Upper lobe of right lung (tissue), 1 donor: ENCODE data around the gene PRR16. TPM values are rescaled to one million over a fixed set of nuclear protein-coding genes. Genes with fewer than 3 reads are reported as not detected.

Experiments
- ATAC-seq: fragments of 200-7000 bp; cut with Tn5 transposase; one replicate; pipeline ENCODE4 v1.9.1; 2020; ENCODE audit warnings: mild to moderate bottlenecking, moderate library complexity
- DNase-seq: peaks from one replicate; pipeline ENCODE4 v3.0.0-alpha.2; 2020
- H3K27ac ChIP-seq: fragments of 200-600 bp; one replicate; pipeline ENCODE4 v1.8.0; 2022
- H3K27me3 ChIP-seq: fragments of 200-600 bp; one replicate; pipeline ENCODE4 v1.8.0; 2022; ENCODE audit warnings: mild to moderate bottlenecking
- H3K36me3 ChIP-seq: fragments of 200-600 bp; one replicate; pipeline ENCODE4 v1.8.0; 2022
- H3K4me1 ChIP-seq: fragments of 200-600 bp; one replicate; pipeline ENCODE4 v1.8.0; 2022
- H3K4me3 ChIP-seq: fragments of 200-600 bp; one replicate; pipeline ENCODE4 v1.8.0; 2022; ENCODE audit warnings: mild to moderate bottlenecking
- H3K9me3 ChIP-seq: fragments of 200-600 bp; one replicate; pipeline ENCODE4 v1.8.0; 2022
- CTCF ChIP-seq: fragments of 200-600 bp; IDR thresholded peaks from one replicate; pipeline ENCODE4 v1.8.0; 2022; ENCODE audit warnings: antibody characterized with exemption
- intact Hi-C: fragments of 100-400 bp; cut with DNase I; formaldehyde crosslinking; loops from one replicate; pipeline ENCODE4 v1.11.0; 2022
- total RNA-seq: library from RNA; stranded (reverse); fragmentation: NEBNext Ultra II Directional; extraction: Animal tissue kit (Norgen Biotek cat#: 25700); gene quantifications from one replicate; pipeline ENCODE4 v1.2.1, GENCODE V29; 2021
- donor health status: DM: no; HTN: yes; CAD: no; lungs with severe emphysema.

The PRR16 gene
- total RNA-seq, 1 donor from 2014 or later = 3.1 TPM

GRCh38 chr5:120435129-120435528 lies 29.0 kb upstream of the PRR16 start:
- Histone ChIP-seq H3K27me3 (no peaks in the 10 kb centered on the region), H3K36me3 (no peaks in the 10 kb centered on the region), H3K27ac (no peak overlapping the region), H3K4me3 (no peak overlapping the region), H3K9me3 (no peaks in the 10 kb centered on the region), H3K4me1 (no peaks in the 10 kb centered on the region)
- intact Hi-C loops = no loop called here
- DNase-seq (no peak), ATAC-seq (no peak)
- TF ChIP-seq CTCF = no peak

- Histone ChIP-seq H3K36me3 (no peaks in the 10 kb centered on the region), H3K27ac (no peak overlapping the region), H3K4me3 (no peak overlapping the region), H3K9me3 (no peaks in the 10 kb centered on the region), H3K4me1 (no peaks in the 10 kb centered on the region), H3K27me3 (no peaks in the 10 kb centered on the region)
- ATAC-seq (no peak), DNase-seq (no peak)
- intact Hi-C loops = no loop called here
- no peak for TF ChIP-seq CTCF
These were observed 27.1 kb upstream of the PRR16 start for GRCh38 chr5:120436996-120437395.

- intact Hi-C loops = no loop called here
- Histone ChIP-seq H3K27me3 (no peaks in the 10 kb centered on the region), H3K4me3 (no peak overlapping the region), H3K36me3 (no peaks in the 10 kb centered on the region), H3K27ac (no peak overlapping the region), H3K4me1 (no peaks in the 10 kb centered on the region), H3K9me3 (no peaks in the 10 kb centered on the region)
- DNase-seq (no peak), ATAC-seq (no peak)
- TF ChIP-seq CTCF = no peak
These were observed 21.4 kb upstream of the PRR16 start for GRCh38 chr5:120442694-120443093.

- intact Hi-C loops = no loop called here
These were observed 20.5 kb upstream of the PRR16 start for GRCh38 chr5:120443607-120444006.

GRCh38 chr5:120446068-120446492 lies 18.0 kb upstream of the PRR16 start:
- Histone ChIP-seq H3K4me3 (no peak overlapping the region), H3K36me3 (no peaks in the 10 kb centered on the region), H3K27ac (no peak overlapping the region), H3K4me1 (no peaks in the 10 kb centered on the region), H3K9me3 (no peaks in the 10 kb centered on the region), H3K27me3 (no peaks in the 10 kb centered on the region)
- intact Hi-C loops = no loop called here
- ATAC-seq = no peak
- TF ChIP-seq CTCF = no peak
- DNase-seq = no peak

More at GRCh38 chr5:120443607-120444006, 20.5 kb upstream of the PRR16 start:
- no peak for DNase-seq
- H3K36me3 ChIP-seq = no peaks in the 10 kb centered on the region
- no peaks in the 10 kb centered on the region for H3K4me1 ChIP-seq
- ATAC-seq = no peak
- H3K9me3 ChIP-seq = no peaks in the 10 kb centered on the region
- H3K27me3 ChIP-seq = no peaks in the 10 kb centered on the region
- H3K4me3 ChIP-seq = no peak overlapping the region
- H3K27ac ChIP-seq = no peak overlapping the region
- no peak for TF ChIP-seq CTCF

- no peak for DNase-seq
- intact Hi-C loops = no loop called here
- H3K4me1 ChIP-seq = no peaks in the 10 kb centered on the region
- ATAC-seq = no peak
- H3K27me3 ChIP-seq = no peaks in the 10 kb centered on the region
- no peak for TF ChIP-seq CTCF
- no peaks in the 10 kb centered on the region for H3K9me3 ChIP-seq
- H3K36me3 ChIP-seq = no peaks in the 10 kb centered on the region
- no peak overlapping the region for H3K27ac ChIP-seq
- H3K4me3 ChIP-seq = no peak overlapping the region
These were observed 17.2 kb upstream of the PRR16 start for GRCh38 chr5:120446901-120447300.
